CD4-positive, alpha-beta memory T cell (primary cell): Measurements from ENCODE around the gene STXBP6. TPM values are rescaled to one million over a fixed set of nuclear protein-coding genes. Genes with fewer than 3 reads are reported as not detected.

Source experiments
- CTCF ChIA-PET: fragments of 350-600 bp; sonication (Branson Sonifier 250); formaldehyde crosslinking; loops from one replicate; lab custom pipeline; 2021; ENCODE audit warnings: inconsistent platforms; ENCODE audit not compliant: partially characterized antibody; lab: Charles Lee
- POLR2A ChIA-PET: fragments of 350-600 bp; sonication (Branson Sonifier 250); formaldehyde crosslinking; loops from one replicate; lab custom pipeline; 2021; ENCODE audit not compliant: partially characterized antibody; lab: Charles Lee
- DNase-seq, 5 donors: peaks; one replicate each; pipeline versions ENCODE4 v3.0.0 to v3.0.0-alpha.2; 2020 to 2022; ENCODE audit warnings: mixed read lengths in 1 of 5
- H3K27ac ChIP-seq: one replicate; pipeline ENCODE4 v1.7.0; 2013; ENCODE audit warnings: low read depth, low read length
- H3K27me3 ChIP-seq: 2 replicates; pipeline ENCODE4 v1.7.0; 2013; ENCODE audit warnings: mild to moderate bottlenecking, low read length, moderate library complexity; ENCODE audit not compliant: insufficient read depth
- H3K36me3 ChIP-seq: 2 replicates; pipeline ENCODE4 v1.7.0; 2013; ENCODE audit warnings: mild to moderate bottlenecking, low read length, moderate library complexity; ENCODE audit not compliant: insufficient read depth
- H3K4me1 ChIP-seq: 2 replicates; pipeline ENCODE4 v1.7.0; 2013; ENCODE audit warnings: mild to moderate bottlenecking, low read length, moderate library complexity; ENCODE audit not compliant: insufficient read depth
- H3K4me3 ChIP-seq, 2 donors: one replicate each; pipeline ENCODE4 v1.7.0; 2013; ENCODE audit warnings: low read length in 2 of 2, mild to moderate bottlenecking in 1 of 2
- H3K9me3 ChIP-seq, 2 donors: one replicate each; pipeline ENCODE4 v1.7.0; 2013; ENCODE audit warnings: low read length in 2 of 2, control low read depth in 1 of 2; ENCODE audit not compliant: control insufficient read depth in 1 of 2
- H3K27ac Mint-ChIP-seq, 7 donors: one replicate each; pipeline ENCODE4 v1.8.0; 2020 to 2021; ENCODE audit warnings: mixed read lengths in 7 of 7, mild to moderate bottlenecking in 6 of 7, inconsistent platforms in 3 of 7, moderate library complexity in 3 of 7
- H3K27me3 Mint-ChIP-seq, 2 donors: one replicate each; pipeline ENCODE4 v1.8.0; 2020 to 2021; ENCODE audit warnings: mixed read lengths in 2 of 2
- H3K36me3 Mint-ChIP-seq, 2 donors: one replicate each; pipeline ENCODE4 v1.8.0; 2020 to 2021; ENCODE audit warnings: mixed read lengths in 2 of 2, inconsistent platforms in 1 of 2, mild to moderate bottlenecking in 1 of 2
- H3K4me1 Mint-ChIP-seq, 4 donors: one replicate each; pipeline ENCODE4 v1.8.0; 2020 to 2021; ENCODE audit warnings: mixed read lengths in 4 of 4, mild to moderate bottlenecking in 1 of 4
- H3K4me3 Mint-ChIP-seq, 8 donors: one replicate each; pipeline ENCODE4 v1.8.0; 2020 to 2021; ENCODE audit warnings: mixed read lengths in 8 of 8, mild to moderate bottlenecking in 7 of 8, moderate library complexity in 6 of 8, inconsistent platforms in 3 of 8
- H3K9me3 Mint-ChIP-seq, 8 donors: one replicate each; pipeline ENCODE4 v1.8.0; 2020 to 2021; ENCODE audit warnings: mixed read lengths in 8 of 8, mild to moderate bottlenecking in 5 of 8, inconsistent platforms in 3 of 8, moderate library complexity in 1 of 8
- intact Hi-C: fragments of 100-400 bp; cut with micrococcal nuclease; formaldehyde crosslinking; loops from one replicate; pipeline ENCODE4 v1.15.1; 2023
- polyA plus RNA-seq, 2 donors: library from polyadenylated mRNA; unstranded; fragments of 300-500 nt; fragmentation: Illumina TruSeq; gene quantifications; one replicate each; pipeline ENCODE4 v1.2.3, GENCODE V29; 2021
- total RNA-seq, 2 experiments: library from RNA; stranded (reverse); gene quantifications; one replicate each; pipeline ENCODE4 v1.2.3, GENCODE V29; 2021

Gene STXBP6
- total and polyA plus RNA-seq, 4 experiments from 2014 or later = not detected

- peaks cover 6 to 16% of the 10 kb centered on the region in 2 donors for H3K27me3 Mint-ChIP-seq
- H3K27ac Mint-ChIP-seq = no peak overlapping the region
- peaks cover 0 to 4% (median 0%) of the 10 kb centered on the region in 8 donors for H3K9me3 Mint-ChIP-seq
- Histone ChIP-seq H3K27ac (no peak overlapping the region), H3K27me3 (no peaks in the 10 kb centered on the region), H3K36me3 (no peaks in the 10 kb centered on the region), H3K9me3 (no peaks in the 10 kb centered on the region), H3K4me3 (no peak overlapping the region), H3K4me1 (no peaks in the 10 kb centered on the region)
- DNase-seq = no peak
- ChIA-PET POLR2A (no interaction called here), CTCF (no interaction called here)
- H3K4me3 Mint-ChIP-seq = no peak overlapping the region
- H3K36me3 Mint-ChIP-seq = no peaks in the 10 kb centered on the region
- intact Hi-C loops = no loop called here
- H3K4me1 Mint-ChIP-seq = no peaks in the 10 kb centered on the region
Measured at GRCh38 chr14:24956104-24956503, 93.8 kb downstream of the STXBP6 start.

GRCh38 chr14:24954700-24955037, 95.3 kb downstream of the STXBP6 start:
- Mint-ChIP-seq H3K27me3 (peaks cover 6 to 16% of the 10 kb centered on the region in 2 donors), H3K4me1 (no peaks in the 10 kb centered on the region), H3K4me3 (no peak overlapping the region), H3K27ac (no peak overlapping the region), H3K9me3 (peaks cover 0 to 4% (median 0%) of the 10 kb centered on the region in 8 donors), H3K36me3 (no peaks in the 10 kb centered on the region)
- no peak for DNase-seq
- Histone ChIP-seq H3K4me1 (no peaks in the 10 kb centered on the region), H3K27me3 (no peaks in the 10 kb centered on the region), H3K9me3 (no peaks in the 10 kb centered on the region), H3K27ac (no peak overlapping the region), H3K36me3 (no peaks in the 10 kb centered on the region), H3K4me3 (no peak overlapping the region)
- ChIA-PET POLR2A (no interaction called here), CTCF (no interaction called here)
- intact Hi-C loops = no loop called here

GRCh38 chr14:24954037-24954699, 95.8 kb downstream of the STXBP6 start:
- no peaks in the 10 kb centered on the region for H3K9me3 ChIP-seq
- H3K27ac Mint-ChIP-seq = no peak overlapping the region
- H3K27me3 ChIP-seq = no peaks in the 10 kb centered on the region
- no peak overlapping the region for H3K27ac ChIP-seq
- intact Hi-C loops = no loop called here
- DNase-seq = no peak
- H3K4me3 ChIP-seq = no peak overlapping the region
- no peaks in the 10 kb centered on the region for H3K4me1 Mint-ChIP-seq
- H3K4me3 Mint-ChIP-seq = no peak overlapping the region
- no peaks in the 10 kb centered on the region for H3K36me3 Mint-ChIP-seq
- CTCF ChIA-PET = no interaction called here
- no peaks in the 10 kb centered on the region for H3K4me1 ChIP-seq
- POLR2A ChIA-PET = no interaction called here
- H3K27me3 Mint-ChIP-seq = peaks cover 6 to 16% of the 10 kb centered on the region in 2 donors
- H3K36me3 ChIP-seq = no peaks in the 10 kb centered on the region
- peaks cover 0 to 4% (median 0%) of the 10 kb centered on the region in 8 donors for H3K9me3 Mint-ChIP-seq

GRCh38 chr14:24952851-24953666, 96.9 kb downstream of the STXBP6 start:
- Histone ChIP-seq H3K36me3 (no peaks in the 10 kb centered on the region), H3K27ac (no peak overlapping the region), H3K9me3 (no peaks in the 10 kb centered on the region), H3K4me3 (no peak overlapping the region), H3K4me1 (no peaks in the 10 kb centered on the region), H3K27me3 (no peaks in the 10 kb centered on the region)
- Mint-ChIP-seq H3K27ac (no peak overlapping the region), H3K27me3 (peaks cover 6 to 16% of the 10 kb centered on the region in 2 donors), H3K9me3 (peaks cover 0 to 4% (median 0%) of the 10 kb centered on the region in 8 donors), H3K4me3 (no peak overlapping the region), H3K4me1 (no peaks in the 10 kb centered on the region), H3K36me3 (no peaks in the 10 kb centered on the region)
- ChIA-PET POLR2A (no interaction called here), CTCF (no interaction called here)
- intact Hi-C loops = no loop called here
- no peak for DNase-seq

GRCh38 chr14:24948261-24948847, 101.6 kb downstream of the STXBP6 start:
- H3K4me3 Mint-ChIP-seq = no peak overlapping the region
- ChIA-PET POLR2A (no interaction called here), CTCF (no interaction called here)
- no peak overlapping the region for H3K27ac ChIP-seq
- H3K4me3 ChIP-seq = no peak overlapping the region
- H3K4me1 ChIP-seq = no peaks in the 10 kb centered on the region
- H3K27me3 ChIP-seq = no peaks in the 10 kb centered on the region
- no peak overlapping the region for H3K27ac Mint-ChIP-seq
- intact Hi-C loops = no loop called here
- H3K36me3 ChIP-seq = no peaks in the 10 kb centered on the region
- H3K9me3 ChIP-seq = no peaks in the 10 kb centered on the region
- H3K4me1 Mint-ChIP-seq = no peaks in the 10 kb centered on the region
- H3K36me3 Mint-ChIP-seq = no peaks in the 10 kb centered on the region
- no peak for DNase-seq
- peaks cover 4 to 8% of the 10 kb centered on the region in 2 donors for H3K27me3 Mint-ChIP-seq
- peaks cover 0 to 3% (median 0%) of the 10 kb centered on the region in 8 donors for H3K9me3 Mint-ChIP-seq

- no peak for DNase-seq
- H3K9me3 Mint-ChIP-seq = peaks cover 0 to 3% (median 0%) of the 10 kb centered on the region in 8 donors
- no peaks in the 10 kb centered on the region for H3K36me3 ChIP-seq
- H3K36me3 Mint-ChIP-seq = no peaks in the 10 kb centered on the region
- H3K4me1 ChIP-seq = no peaks in the 10 kb centered on the region
- ChIA-PET POLR2A (no interaction called here), CTCF (no interaction called here)
- H3K9me3 ChIP-seq = no peaks in the 10 kb centered on the region
- H3K27me3 Mint-ChIP-seq = peaks cover 0 to 5% of the 10 kb centered on the region in 2 donors
- no peak overlapping the region for H3K27ac ChIP-seq
- H3K27ac Mint-ChIP-seq = peak overlapping the region in 1 of 7 donors; percentile 62
- no peak overlapping the region for H3K4me3 ChIP-seq
- H3K27me3 ChIP-seq = no peaks in the 10 kb centered on the region
- intact Hi-C loops = no loop called here
- no peaks in the 10 kb centered on the region for H3K4me1 Mint-ChIP-seq
- H3K4me3 Mint-ChIP-seq = no peak overlapping the region
Measured at GRCh38 chr14:24947131-24947530, 102.8 kb downstream of the STXBP6 start.

GRCh38 chr14:24944800-24945199, 105.1 kb downstream of the STXBP6 start:
- DNase-seq = no peak
- no peak overlapping the region for H3K27ac ChIP-seq
- no peak overlapping the region for H3K4me3 Mint-ChIP-seq
- CTCF ChIA-PET = no interaction called here
- peaks cover 0 to 5% of the 10 kb centered on the region in 2 donors for H3K27me3 Mint-ChIP-seq
- intact Hi-C loops = no loop called here
- H3K9me3 ChIP-seq = no peaks in the 10 kb centered on the region
- peaks cover 0 to 3% (median 0%) of the 10 kb centered on the region in 8 donors for H3K9me3 Mint-ChIP-seq
- H3K27me3 ChIP-seq = no peaks in the 10 kb centered on the region
- H3K4me3 ChIP-seq = no peak overlapping the region
- POLR2A ChIA-PET = no interaction called here
- H3K4me1 Mint-ChIP-seq = peaks cover 0 to 2% (median 0%) of the 10 kb centered on the region in 4 donors
- H3K27ac Mint-ChIP-seq = no peak overlapping the region
- no peaks in the 10 kb centered on the region for H3K36me3 Mint-ChIP-seq
- H3K36me3 ChIP-seq = no peaks in the 10 kb centered on the region
- H3K4me1 ChIP-seq = no peaks in the 10 kb centered on the region
